ENCODE data around the gene IFITM5.

- no peak for TF ChIP-seq POLR2A (IDR thresholded peaks at IDR 0.05)
- no peak for TF ChIP-seq POLR2AphosphoS5 (IDR thresholded peaks at IDR 0.05)
- TF ChIP-seq CTCF (IDR thresholded peaks at IDR 0.05): no peak
- TF ChIP-seq EP300 (IDR thresholded peaks at IDR 0.05): no peak
Observed at GRCh38 chr11:289712-290620, 9.4 kb downstream of the IFITM5 start.

Measured in suprapubic skin (tissue), 4 donors.